ENCODE results near the gene GYS2.
"Not testable (repeated sequence)": the region's sequence is repeated elsewhere in the genome, so short reads cannot be mapped to it uniquely, and the experiment has no call there.

The GYS2 gene

GRCh38 chr12:21584403-21585182 lies 20.1 kb downstream of the GYS2 start:
- not testable (repeated sequence) for DNase-seq (ENCODE audit: low spot score); H3K4me3 Mint-ChIP-seq; H3K4me1 Mint-ChIP-seq (ENCODE audit: low read depth); H3K36me3 Mint-ChIP-seq (ENCODE audit: low read depth); H3K27ac Mint-ChIP-seq; H3K27me3 Mint-ChIP-seq (ENCODE audit: low read depth)
- peaks cover 10% of the 10 kb centered on the region for H3K9me3 Mint-ChIP-seq

- Mint-ChIP-seq H3K36me3 (ENCODE audit: low read depth) (no peaks in the 10 kb centered on the region), H3K4me1 (ENCODE audit: low read depth) (no peaks in the 10 kb centered on the region), H3K9me3 (peaks cover 9% of the 10 kb centered on the region), H3K27ac (no peak overlapping the region), H3K4me3 (no peak overlapping the region), H3K27me3 (ENCODE audit: low read depth) (peaks cover 2% of the 10 kb centered on the region)
- DNase-seq (ENCODE audit: low spot score), result no peak
Measured at GRCh38 chr12:21583587-21583986, 21.1 kb downstream of the GYS2 start.

GRCh38 chr12:21580748-21581516 lies 23.7 kb downstream of the GYS2 start:
- Mint-ChIP-seq H3K27me3 (ENCODE audit: low read depth) (peaks cover 7% of the 10 kb centered on the region), H3K4me3 (no peak overlapping the region), H3K27ac (no peak overlapping the region), H3K4me1 (ENCODE audit: low read depth) (no peaks in the 10 kb centered on the region), H3K36me3 (ENCODE audit: low read depth) (no peaks in the 10 kb centered on the region), H3K9me3 (no peaks in the 10 kb centered on the region)
- DNase-seq (ENCODE audit: low spot score), result no peak

GRCh38 chr12:21577516-21577915 lies 27.1 kb downstream of the GYS2 start:
- H3K27ac Mint-ChIP-seq, result no peak overlapping the region
- no peaks in the 10 kb centered on the region for H3K4me1 Mint-ChIP-seq (ENCODE audit: low read depth)
- no peak for DNase-seq (ENCODE audit: low spot score)
- no peak overlapping the region for H3K4me3 Mint-ChIP-seq
- H3K27me3 Mint-ChIP-seq (ENCODE audit: low read depth), result peaks cover 11% of the 10 kb centered on the region
- H3K9me3 Mint-ChIP-seq, result no peaks in the 10 kb centered on the region
- no peaks in the 10 kb centered on the region for H3K36me3 Mint-ChIP-seq (ENCODE audit: low read depth)

- Mint-ChIP-seq H3K4me3 (no peak overlapping the region), H3K27me3 (ENCODE audit: low read depth) (peaks cover 11% of the 10 kb centered on the region), H3K4me1 (ENCODE audit: low read depth) (no peaks in the 10 kb centered on the region), H3K36me3 (ENCODE audit: low read depth) (no peaks in the 10 kb centered on the region), H3K27ac (no peak overlapping the region), H3K9me3 (no peaks in the 10 kb centered on the region)
- no peak for DNase-seq (ENCODE audit: low spot score)
Measured at GRCh38 chr12:21576431-21576830, 28.2 kb downstream of the GYS2 start.

GRCh38 chr12:21573733-21574358 lies 30.8 kb downstream of the GYS2 start:
- no peak overlapping the region for H3K27ac Mint-ChIP-seq
- H3K36me3 Mint-ChIP-seq (ENCODE audit: low read depth), result no peaks in the 10 kb centered on the region
- H3K9me3 Mint-ChIP-seq, result no peaks in the 10 kb centered on the region
- H3K4me1 Mint-ChIP-seq (ENCODE audit: low read depth), result no peaks in the 10 kb centered on the region
- peaks cover 9% of the 10 kb centered on the region for H3K27me3 Mint-ChIP-seq (ENCODE audit: low read depth)
- H3K4me3 Mint-ChIP-seq, result no peak overlapping the region
- no peak for DNase-seq (ENCODE audit: low spot score)

GRCh38 chr12:21571046-21571445 lies 33.6 kb downstream of the GYS2 start:
- peaks cover 5% of the 10 kb centered on the region for H3K27me3 Mint-ChIP-seq (ENCODE audit: low read depth)
- DNase-seq (ENCODE audit: low spot score), result no peak

GRCh38 chr12:21568115-21568514 lies 36.5 kb downstream of the GYS2 start:
- DNase-seq (ENCODE audit: low spot score), result no peak
- H3K4me3 Mint-ChIP-seq, result no peak overlapping the region
- H3K27me3 Mint-ChIP-seq (ENCODE audit: low read depth), result no peaks in the 10 kb centered on the region

More at GRCh38 chr12:21571046-21571445, 33.6 kb downstream of the GYS2 start:
- H3K9me3 Mint-ChIP-seq, result no peaks in the 10 kb centered on the region
- H3K36me3 Mint-ChIP-seq (ENCODE audit: low read depth), result no peaks in the 10 kb centered on the region
- H3K4me3 Mint-ChIP-seq, result no peak overlapping the region
- no peak overlapping the region for H3K27ac Mint-ChIP-seq
- H3K4me1 Mint-ChIP-seq (ENCODE audit: low read depth), result no peaks in the 10 kb centered on the region

GRCh38 chr12:21566907-21567394 lies 37.7 kb downstream of the GYS2 start:
- no peak overlapping the region for H3K4me3 Mint-ChIP-seq
- no peaks in the 10 kb centered on the region for H3K36me3 Mint-ChIP-seq (ENCODE audit: low read depth)
- no peaks in the 10 kb centered on the region for H3K27me3 Mint-ChIP-seq (ENCODE audit: low read depth)
- H3K27ac Mint-ChIP-seq, result no peak overlapping the region
- DNase-seq (ENCODE audit: low spot score), result no peak
- H3K4me1 Mint-ChIP-seq (ENCODE audit: low read depth), result peaks cover 1% of the 10 kb centered on the region
- no peaks in the 10 kb centered on the region for H3K9me3 Mint-ChIP-seq

More at GRCh38 chr12:21568115-21568514, 36.5 kb downstream of the GYS2 start:
- no peaks in the 10 kb centered on the region for H3K36me3 Mint-ChIP-seq (ENCODE audit: low read depth)
- H3K9me3 Mint-ChIP-seq, result no peaks in the 10 kb centered on the region
- H3K27ac Mint-ChIP-seq, result no peak overlapping the region
- no peaks in the 10 kb centered on the region for H3K4me1 Mint-ChIP-seq (ENCODE audit: low read depth)

- peaks cover 1% of the 10 kb centered on the region for H3K4me1 Mint-ChIP-seq (ENCODE audit: low read depth)
- no peak overlapping the region for H3K27ac Mint-ChIP-seq
- no peaks in the 10 kb centered on the region for H3K27me3 Mint-ChIP-seq (ENCODE audit: low read depth)
- H3K36me3 Mint-ChIP-seq (ENCODE audit: low read depth), result no peaks in the 10 kb centered on the region
- H3K4me3 Mint-ChIP-seq, result no peak overlapping the region
- no peak for DNase-seq (ENCODE audit: low spot score)
- H3K9me3 Mint-ChIP-seq, result no peaks in the 10 kb centered on the region
Measured at GRCh38 chr12:21566223-21566906, 38.3 kb downstream of the GYS2 start.

GRCh38 chr12:21562859-21563258 lies 41.8 kb downstream of the GYS2 start:
- Mint-ChIP-seq H3K27ac (no peak overlapping the region), H3K4me3 (no peak overlapping the region), H3K36me3 (ENCODE audit: low read depth) (no peaks in the 10 kb centered on the region), H3K27me3 (ENCODE audit: low read depth) (no peaks in the 10 kb centered on the region), H3K9me3 (no peaks in the 10 kb centered on the region), H3K4me1 (ENCODE audit: low read depth) (peaks cover 9% of the 10 kb centered on the region)
- no peak for DNase-seq (ENCODE audit: low spot score)

- Mint-ChIP-seq H3K4me3 (no peak overlapping the region), H3K9me3 (no peaks in the 10 kb centered on the region), H3K4me1 (ENCODE audit: low read depth) (peaks cover 9% of the 10 kb centered on the region), H3K27ac (no peak overlapping the region), H3K36me3 (ENCODE audit: low read depth) (no peaks in the 10 kb centered on the region), H3K27me3 (ENCODE audit: low read depth) (no peaks in the 10 kb centered on the region)
- no peak for DNase-seq (ENCODE audit: low spot score)
Measured at GRCh38 chr12:21561158-21561557, 43.5 kb downstream of the GYS2 start.

- no peak overlapping the region for H3K27ac Mint-ChIP-seq
- no peak overlapping the region for H3K4me3 Mint-ChIP-seq
- DNase-seq (ENCODE audit: low spot score), result no peak
- H3K9me3 Mint-ChIP-seq, result no peaks in the 10 kb centered on the region
- H3K4me1 Mint-ChIP-seq (ENCODE audit: low read depth), result peaks cover 9% of the 10 kb centered on the region
- no peaks in the 10 kb centered on the region for H3K27me3 Mint-ChIP-seq (ENCODE audit: low read depth)
- H3K36me3 Mint-ChIP-seq (ENCODE audit: low read depth), result no peaks in the 10 kb centered on the region
Measured at GRCh38 chr12:21559855-21560569, 44.6 kb downstream of the GYS2 start.
